B cell (primary cell): ENCODE measurements around the gene FADD.

ENCODE experiments used
- CTCF ChIP-seq: fragments of 200-600 bp; IDR thresholded peaks from one replicate; pipeline ENCODE4 v1.8.0; 2022; ENCODE audit warnings: antibody characterized with exemption, mild to moderate bottlenecking
- EZH2 ChIP-seq: IDR thresholded peaks from 2 replicates; pipeline ENCODE4 v1.6.1; 2012; ENCODE audit warnings: borderline replicate concordance, low read depth, mild to moderate bottlenecking, moderate library complexity, low read length; ENCODE audit not compliant: insufficient read depth, poor library complexity, severe bottlenecking

GRCh38 chr11:70159627-70160570 is 43.2 kb upstream of the FADD start:
- TF ChIP-seq CTCF (no peak), EZH2 (no peak)
